Fibroblast of the aortic adventitia (primary cell): Measurements from ENCODE around the gene SLC25A21. TPM values are rescaled to one million over a fixed set of nuclear protein-coding genes. Genes with fewer than 3 reads are reported as not detected.
"Not testable (repeated sequence)": the region's sequence is repeated elsewhere in the genome, so short reads cannot be mapped to it uniquely, and the experiment has no call there.

ENCODE experiments used
- DNase-seq: peaks from one replicate; pipeline ENCODE4 v3.0.0-alpha.2; 2010; ENCODE audit warnings: low read depth
- H3K4me3 ChIP-seq: 2 replicates; pipeline ENCODE4 v1.5.1; 2011; ENCODE audit warnings: low read depth, mild to moderate bottlenecking, control low read depth, low read length, moderate library complexity
- total RNA-seq: library from RNA; depleted of rRNA; stranded (reverse); fragments of >200 nt; gene quantifications from 2 replicates; pipeline ENCODE4 v1.2.3, GENCODE V29; 2012; ENCODE audit warnings: low replicate concordance
- TF ChIP-seq, protein P1 (sequence below): IDR thresholded peaks from 2 replicates; pipeline ENCODE4 v1.5.1; 2011; ENCODE audit warnings: mild to moderate bottlenecking, low read length, control low read depth, inconsistent platforms; ENCODE audit not compliant: insufficient read depth

The SLC25A21 gene
- total RNA-seq, 1 donor, result 1.2 TPM

GRCh38 chr14:37185670-37186069 lies 13.3 kb upstream of the SLC25A21 start:
- DNase-seq, result no peak
- no peak overlapping the region for H3K4me3 ChIP-seq
- TF ChIP-seq, protein P1, sequence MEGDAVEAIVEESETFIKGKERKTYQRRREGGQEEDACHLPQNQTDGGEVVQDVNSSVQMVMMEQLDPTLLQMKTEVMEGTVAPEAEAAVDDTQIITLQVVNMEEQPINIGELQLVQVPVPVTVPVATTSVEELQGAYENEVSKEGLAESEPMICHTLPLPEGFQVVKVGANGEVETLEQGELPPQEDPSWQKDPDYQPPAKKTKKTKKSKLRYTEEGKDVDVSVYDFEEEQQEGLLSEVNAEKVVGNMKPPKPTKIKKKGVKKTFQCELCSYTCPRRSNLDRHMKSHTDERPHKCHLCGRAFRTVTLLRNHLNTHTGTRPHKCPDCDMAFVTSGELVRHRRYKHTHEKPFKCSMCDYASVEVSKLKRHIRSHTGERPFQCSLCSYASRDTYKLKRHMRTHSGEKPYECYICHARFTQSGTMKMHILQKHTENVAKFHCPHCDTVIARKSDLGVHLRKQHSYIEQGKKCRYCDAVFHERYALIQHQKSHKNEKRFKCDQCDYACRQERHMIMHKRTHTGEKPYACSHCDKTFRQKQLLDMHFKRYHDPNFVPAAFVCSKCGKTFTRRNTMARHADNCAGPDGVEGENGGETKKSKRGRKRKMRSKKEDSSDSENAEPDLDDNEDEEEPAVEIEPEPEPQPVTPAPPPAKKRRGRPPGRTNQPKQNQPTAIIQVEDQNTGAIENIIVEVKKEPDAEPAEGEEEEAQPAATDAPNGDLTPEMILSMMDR, result no peak

GRCh38 chr14:37184520-37184919 lies 12.1 kb upstream of the SLC25A21 start:
- H3K4me3 ChIP-seq, DNase-seq: not testable (repeated sequence)

- TF ChIP-seq, protein P1, result no peak
- no peak overlapping the region for H3K4me3 ChIP-seq
- no peak for DNase-seq
These were observed 9.0 kb upstream of the SLC25A21 start for GRCh38 chr14:37181441-37181840.

DNA sequence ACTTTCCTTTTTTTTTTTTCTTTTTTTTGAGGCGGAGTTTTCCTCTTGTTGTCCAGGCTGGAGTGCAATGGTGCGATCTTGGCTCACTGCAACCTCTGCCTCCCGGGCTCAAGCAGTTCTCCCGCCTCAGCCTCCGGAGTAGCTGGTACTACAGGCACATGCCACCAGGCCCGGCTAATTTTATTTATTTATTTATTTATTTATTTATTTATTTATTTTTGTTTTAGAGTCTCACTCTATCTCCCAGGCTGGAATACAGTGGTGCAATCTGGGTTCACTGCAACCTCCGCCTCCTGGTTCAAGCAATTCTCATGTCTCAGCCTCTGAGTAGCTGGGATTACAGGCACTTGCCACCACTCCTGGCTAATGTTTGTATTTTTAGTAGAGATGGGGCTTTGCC lies 8.5 kb upstream of the SLC25A21 start:
- DNase-seq, H3K4me3 ChIP-seq: not testable (repeated sequence)

- TF ChIP-seq, protein P1, result no peak
- DNase-seq, result no peak
These were observed 7.6 kb upstream of the SLC25A21 start for GRCh38 chr14:37179896-37180502.

GRCh38 chr14:37172936-37173614 lies 669 bp upstream of the SLC25A21 start:
- DNase-seq, result no peak
- TF ChIP-seq, protein P1, result no peak
- H3K4me3 ChIP-seq, result peak overlapping the region; percentile 85

More at GRCh38 chr14:37179896-37180502, 7.6 kb upstream of the SLC25A21 start:
- no peak overlapping the region for H3K4me3 ChIP-seq

GRCh38 chr14:37171678-37172023 lies 755 bp downstream of the SLC25A21 start:
- peak overlapping the region; percentile 85 for H3K4me3 ChIP-seq
- DNase-seq, result no peak
- TF ChIP-seq, protein P1, result no peak

DNA sequence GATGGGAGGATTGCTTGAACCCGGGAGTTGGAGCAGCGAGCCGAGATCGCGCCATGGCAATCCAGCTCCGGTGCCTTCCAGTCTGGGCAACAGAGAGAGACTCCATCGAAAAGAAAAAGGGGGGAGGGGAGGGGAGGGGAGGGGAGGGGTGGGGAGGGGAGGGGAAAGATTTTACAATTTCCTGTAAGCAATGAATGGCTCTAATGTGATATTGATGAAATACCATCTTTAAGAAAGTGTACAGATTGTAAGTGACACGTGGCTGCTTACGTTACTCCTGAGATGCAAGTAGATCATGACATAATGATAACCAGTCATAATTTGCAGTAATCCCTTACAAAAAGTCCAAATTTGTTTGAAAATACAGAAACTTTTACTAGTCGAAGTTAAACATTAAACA lies 1.4 kb downstream of the SLC25A21 start:
- DNase-seq, result no peak
- H3K4me3 ChIP-seq, result no peak overlapping the region
- TF ChIP-seq, protein P1, result no peak
